GM21360 (cell line): ENCODE data around the gene AUH.
"Not testable (repeated sequence)": the region's sequence is repeated elsewhere in the genome, so short reads cannot be mapped to it uniquely, and the experiment has no call there.

Source experiments
- ATAC-seq: cut with Tn5 transposase; IDR thresholded peaks from one replicate; pipeline ENCODE4 v1.9.1; 2021; ENCODE audit warnings: mild to moderate bottlenecking, moderate library complexity; ENCODE audit not compliant: unreplicated experiment

AUH gene

DNA sequence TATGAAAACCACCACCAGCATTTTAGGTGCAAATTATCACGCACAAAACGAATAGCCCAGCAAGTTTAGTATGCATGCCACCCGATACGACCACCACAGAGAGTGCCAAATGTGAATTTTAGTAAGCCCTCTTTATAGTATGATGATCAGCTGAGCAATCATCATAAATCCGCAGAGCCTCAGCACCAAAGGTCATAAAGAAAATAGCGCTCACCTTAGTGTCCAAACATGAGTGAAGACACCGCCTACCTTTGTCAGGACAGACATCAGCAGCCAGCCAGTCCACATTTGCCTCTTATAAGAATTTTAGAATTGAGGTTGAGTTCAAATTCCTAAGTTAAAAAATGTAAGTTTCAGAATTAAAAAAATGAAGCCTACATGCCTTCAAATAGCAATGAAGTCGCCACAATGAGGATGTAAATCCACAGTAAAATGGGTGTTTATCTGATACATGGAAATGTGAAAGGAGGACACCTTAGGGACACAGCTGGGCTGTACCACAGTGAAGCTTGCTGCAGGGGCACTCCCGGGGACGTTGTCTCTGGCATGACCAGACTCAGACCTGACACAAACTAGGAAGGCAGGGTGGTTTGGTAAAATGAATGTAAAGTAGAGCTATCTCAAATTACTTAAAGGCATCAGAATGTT, 149.0 kb downstream of the AUH start:
- no peak for ATAC-seq

- no peak for ATAC-seq
These were observed 149.8 kb downstream of the AUH start for GRCh38 chr9:91211919-91212318.

DNA sequence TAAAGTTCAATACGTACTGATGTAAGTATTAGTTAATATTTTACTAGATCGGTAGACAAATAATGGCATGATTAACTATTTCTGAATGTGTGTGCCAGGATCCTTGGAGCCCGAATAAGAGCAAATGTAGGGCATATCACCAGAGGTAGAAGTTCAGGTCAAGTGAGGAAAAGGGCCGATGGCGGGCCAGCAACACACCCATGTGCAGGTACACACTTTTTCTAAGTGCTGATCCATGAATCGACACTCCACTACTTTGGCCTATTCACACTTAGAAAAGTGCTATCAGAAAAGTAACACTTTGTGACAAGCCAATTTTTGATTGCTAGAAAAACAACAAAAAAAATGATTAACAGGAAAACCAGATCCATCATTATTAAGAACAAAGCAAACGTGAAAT, 150.3 kb downstream of the AUH start:
- ATAC-seq = no peak

DNA sequence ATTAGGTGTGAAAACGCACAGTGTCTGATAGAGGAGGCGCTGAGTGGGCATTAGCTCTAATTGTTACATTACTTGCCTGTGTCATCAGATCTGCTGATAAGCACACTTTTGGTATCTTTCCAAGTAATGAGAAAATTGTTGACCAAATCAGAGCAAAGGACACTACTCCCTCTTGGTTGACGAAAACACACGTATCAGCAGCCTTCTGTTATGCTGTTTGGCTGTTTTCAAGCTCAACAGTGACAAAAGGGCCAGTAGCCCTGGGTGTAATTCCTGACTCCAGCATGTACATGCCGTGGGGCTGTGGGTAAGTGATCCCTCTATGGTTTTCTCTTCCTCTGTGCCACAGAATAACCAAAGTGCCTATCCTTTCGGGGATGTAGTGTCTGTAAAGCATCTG, 151.4 kb downstream of the AUH start:
- no peak for ATAC-seq

DNA sequence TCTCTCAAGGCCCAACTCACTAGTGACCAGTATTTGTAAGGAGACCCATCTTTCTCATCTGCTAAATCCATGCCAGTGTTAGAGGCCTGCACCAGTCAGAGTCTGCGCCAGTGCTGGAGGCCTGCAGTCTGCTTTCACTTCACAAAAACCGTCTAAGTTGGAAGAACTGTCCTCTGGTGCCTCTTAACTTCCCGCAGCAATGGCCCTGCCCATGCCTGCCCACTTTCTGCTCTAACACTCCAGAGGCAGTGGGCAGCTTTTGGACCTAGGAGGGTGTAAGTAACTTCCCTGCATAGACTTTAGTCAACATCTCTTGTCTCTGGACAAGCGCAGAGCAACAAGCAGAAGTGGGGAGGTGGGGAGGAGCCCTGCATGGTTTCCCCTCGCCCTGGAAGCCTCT, 152.9 kb downstream of the AUH start:
- ATAC-seq = no peak

DNA sequence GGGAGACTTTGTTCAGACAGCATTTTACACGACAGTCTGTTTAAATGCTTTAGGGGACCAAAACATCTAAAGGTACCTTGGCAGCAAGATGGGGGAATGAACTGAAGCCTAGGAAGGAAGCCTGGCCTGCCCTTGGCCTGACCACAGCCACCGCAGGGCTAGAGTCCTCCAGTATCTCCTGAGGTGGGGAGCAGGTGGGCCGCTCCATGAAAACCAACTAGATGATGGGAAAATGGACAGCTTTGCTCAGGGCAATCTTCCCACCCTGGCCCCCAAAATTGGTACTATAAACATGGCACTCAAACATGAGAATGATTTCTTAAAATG, 153.3 kb downstream of the AUH start:
- no peak for ATAC-seq

GRCh38 chr9:91207729-91208418, 153.8 kb downstream of the AUH start:
- peak; percentile 67 for ATAC-seq

- ATAC-seq = no peak
These were observed 154.4 kb downstream of the AUH start for GRCh38 chr9:91207397-91207728.

GRCh38 chr9:91206806-91207205, 154.9 kb downstream of the AUH start:
- ATAC-seq = no peak

DNA sequence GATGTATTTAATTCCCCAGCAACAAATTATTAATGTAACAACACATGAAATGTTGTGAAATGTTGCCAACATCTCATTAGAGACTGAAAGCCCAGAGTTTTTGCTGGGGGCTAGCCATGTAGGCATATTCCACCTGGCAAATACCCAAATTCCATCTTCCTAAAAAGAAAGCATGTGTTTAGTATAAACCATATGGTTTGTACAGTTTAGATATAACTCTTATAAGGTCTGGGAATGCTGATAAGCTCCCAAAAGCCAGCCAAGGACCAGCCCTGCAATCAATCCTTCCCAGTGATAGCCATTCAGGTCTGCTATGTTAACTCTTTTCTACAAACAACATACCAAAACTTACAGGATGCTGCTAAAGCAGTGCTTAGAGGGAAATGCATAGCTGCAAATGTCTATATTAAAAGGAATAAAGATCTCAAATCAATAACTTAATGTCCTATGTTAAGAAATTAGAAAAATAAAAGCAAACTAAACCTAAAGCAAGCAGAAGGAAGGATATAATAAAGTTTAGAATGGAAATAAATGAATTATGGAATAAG, 158.9 kb downstream of the AUH start:
- ATAC-seq = no peak

DNA sequence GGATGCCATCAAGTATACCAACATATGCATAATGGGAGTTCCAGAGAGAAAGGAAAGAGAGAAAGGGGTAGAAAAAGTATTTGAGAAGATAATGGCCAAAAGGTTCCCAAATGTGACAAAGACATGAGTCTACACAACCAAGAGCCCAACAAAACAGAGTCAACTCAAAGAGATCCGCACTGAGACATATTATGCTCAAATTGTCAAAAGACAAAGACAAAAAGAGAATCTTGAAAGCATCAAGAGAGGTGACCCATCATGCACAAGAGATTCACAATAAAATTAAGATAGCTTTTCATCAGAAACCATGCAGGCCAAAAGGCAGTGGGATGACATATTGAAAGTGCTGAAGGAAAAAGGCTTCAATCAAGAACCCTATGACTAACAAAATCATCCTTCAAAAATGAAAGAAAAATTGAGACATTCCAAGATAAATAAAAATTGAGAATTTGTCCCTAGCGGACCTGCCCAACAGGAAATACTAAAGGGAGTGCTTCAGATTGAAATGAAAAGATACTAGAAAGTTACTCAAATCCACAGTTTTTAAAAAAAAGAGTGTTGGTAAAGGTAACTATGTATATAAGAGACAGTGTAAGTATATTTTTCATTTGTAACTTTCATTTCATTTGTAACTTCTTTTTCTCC, 160.9 kb downstream of the AUH start:
- ATAC-seq = no peak

DNA sequence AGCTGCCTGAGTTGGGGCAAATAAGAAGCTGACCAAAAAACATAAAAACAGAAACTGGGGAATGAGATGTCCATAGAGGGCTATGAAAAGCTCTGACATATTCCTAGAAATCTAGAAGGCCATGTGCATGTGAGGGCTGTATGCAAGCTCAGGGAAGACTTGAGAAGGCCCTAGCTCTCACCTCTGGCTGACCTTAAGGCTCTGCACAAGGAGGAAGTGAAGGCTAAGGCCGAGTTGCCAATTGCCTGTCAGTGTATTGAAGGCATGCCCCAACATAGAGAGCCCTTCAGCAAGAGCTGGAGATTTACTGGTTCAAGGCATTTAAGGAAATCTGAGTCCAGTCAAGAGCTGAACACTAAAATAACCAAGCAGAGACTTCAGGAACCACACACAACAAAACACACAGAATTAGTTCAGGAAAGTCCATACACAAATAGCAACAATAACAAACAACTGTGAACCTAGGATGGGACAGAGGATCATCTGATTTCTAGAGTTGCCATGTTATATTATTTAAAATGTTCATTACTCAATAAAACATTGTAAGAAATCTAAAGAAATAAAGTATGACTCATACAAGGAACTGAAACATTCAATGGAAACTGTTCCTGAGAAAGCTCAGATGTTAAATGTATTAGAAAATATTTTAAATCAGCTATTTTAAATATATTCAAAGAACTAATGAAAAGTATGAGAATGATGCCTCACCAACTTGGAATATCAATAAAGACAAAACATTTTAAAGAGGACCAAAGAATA, 161.8 kb downstream of the AUH start:
- no peak for ATAC-seq

DNA sequence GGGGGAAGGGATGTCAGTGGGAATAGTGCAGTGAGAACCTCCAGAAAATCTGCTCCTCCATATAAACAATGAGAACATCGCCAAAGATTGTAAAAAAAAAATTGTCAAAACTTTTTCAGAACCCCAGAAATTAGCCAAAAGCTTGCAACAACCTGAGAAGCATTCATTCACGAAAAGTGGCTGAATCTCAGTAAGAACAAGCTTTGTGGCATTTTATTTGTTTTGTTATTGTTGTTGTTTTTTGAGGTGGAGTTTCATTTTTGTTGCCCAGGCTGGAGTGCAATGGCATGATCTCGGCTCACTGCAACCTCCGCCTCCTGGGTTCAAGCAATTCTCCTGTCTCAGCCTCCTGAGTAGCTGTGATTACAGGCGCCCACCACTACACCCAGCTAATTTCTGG, 162.8 kb downstream of the AUH start:
- not testable (repeated sequence) for ATAC-seq

GRCh38 chr9:91198405-91198804, 163.3 kb downstream of the AUH start:
- no peak for ATAC-seq

GRCh38 chr9:91197232-91198181, 164.2 kb downstream of the AUH start:
- no peak for ATAC-seq

DNA sequence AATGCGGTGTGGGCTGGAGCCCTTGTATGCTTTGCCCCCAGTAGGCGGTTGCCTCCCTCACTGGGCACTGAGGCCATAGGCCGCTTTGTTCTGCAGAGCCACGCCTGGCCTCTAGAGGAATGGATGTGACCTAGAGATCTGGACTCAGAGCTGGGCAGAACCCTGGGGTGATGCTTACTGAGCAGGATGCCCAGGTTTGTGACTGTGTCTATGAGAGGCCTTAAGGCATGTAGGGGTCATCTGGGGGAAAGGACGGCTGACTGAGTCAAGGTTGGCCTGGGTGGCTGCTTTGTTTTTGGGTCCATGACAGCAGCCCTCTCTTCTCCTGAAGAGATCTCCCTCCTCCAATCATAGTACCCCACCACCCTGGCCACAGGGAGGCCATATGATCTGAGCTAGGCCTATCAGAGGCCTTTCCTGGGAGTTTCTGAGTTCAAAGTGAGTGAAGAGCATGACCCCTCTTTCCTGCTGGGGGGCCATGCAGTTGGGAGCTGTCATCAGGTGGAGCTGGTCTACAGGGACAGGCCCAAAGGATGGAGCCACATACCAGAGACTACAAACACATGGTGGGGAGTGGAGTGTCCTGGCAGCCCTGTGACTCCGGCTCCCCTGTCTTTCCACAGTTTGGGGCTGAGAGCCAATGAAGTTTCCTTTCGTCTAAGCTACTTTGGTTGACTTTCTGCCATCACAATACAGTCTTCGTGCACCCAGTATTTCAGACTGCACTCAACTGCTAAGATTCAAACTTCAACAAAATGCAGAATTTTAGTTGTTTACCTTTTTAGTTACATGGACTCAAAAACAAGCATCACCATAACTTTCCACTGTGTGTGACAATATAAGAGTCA, 165.4 kb downstream of the AUH start:
- ATAC-seq = no peak

DNA sequence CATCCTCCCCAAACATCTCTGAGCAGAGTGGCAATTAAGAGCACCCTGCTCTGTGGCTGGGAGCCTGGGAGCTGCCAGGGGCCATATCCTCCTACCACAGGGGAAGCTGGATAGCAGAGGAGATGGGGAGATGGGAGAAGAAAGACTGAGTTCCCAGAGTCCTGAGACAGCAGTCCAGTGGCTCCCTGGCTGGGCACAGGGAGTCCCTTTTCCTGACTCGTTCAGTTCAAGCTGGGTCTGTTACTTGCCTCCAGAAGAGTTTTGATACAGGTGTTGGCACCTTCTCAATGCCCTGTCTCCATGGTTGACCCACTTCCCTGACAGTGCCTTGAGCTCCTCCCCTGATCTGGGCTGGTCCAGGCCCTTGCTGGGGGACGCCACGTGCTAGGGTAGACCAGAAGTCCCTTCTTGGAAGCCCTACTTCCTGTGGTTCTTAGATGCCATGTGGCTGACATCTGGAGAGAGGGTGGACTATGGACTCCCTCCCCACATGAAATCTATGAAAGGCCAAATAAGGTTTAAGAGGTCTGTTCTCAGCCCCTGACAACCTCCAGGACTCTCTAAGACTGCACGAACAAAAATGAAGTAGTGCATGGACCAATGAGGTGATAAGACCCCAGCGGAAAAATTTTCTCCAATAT, 166.2 kb downstream of the AUH start:
- ATAC-seq = no peak

GRCh38 chr9:91193658-91194391, 167.9 kb downstream of the AUH start:
- peak; percentile 55 for ATAC-seq
